Kidney (tissue), 14 donors: ENCODE data around the gene SNED1. TPM values are rescaled to one million over a fixed set of nuclear protein-coding genes. Genes with fewer than 3 reads are reported as not detected.

Source experiments
- DNase-seq, 5 donors: peaks; one replicate each; pipeline ENCODE4 v3.0.0-alpha.2; 2013 to 2020
- FAIRE-seq: peaks from 2 replicates; lab custom pipeline; 2012; peaks lifted over from hg19 to GRCh38; lab: Jason Lieb, UNC
- H3K27ac ChIP-seq, 2 donors: one replicate each; pipeline ENCODE4 v1.7.0; 2013; ENCODE audit warnings: low read depth in 2 of 2, low read length in 2 of 2, inconsistent platforms in 1 of 2
- H3K27me3 ChIP-seq: one replicate; pipeline ENCODE4 v1.7.1; 2013; ENCODE audit warnings: low read length, inconsistent platforms; ENCODE audit not compliant: control insufficient read depth, insufficient read depth
- H3K36me3 ChIP-seq, 3 donors: one replicate each; pipeline versions ENCODE4 v1.7.0 to v1.7.1; 2013; ENCODE audit warnings: low read length in 3 of 3, control low read depth in 1 of 3, inconsistent platforms in 1 of 3; ENCODE audit not compliant: insufficient read depth in 3 of 3, control insufficient read depth in 2 of 3
- H3K4me1 ChIP-seq, 3 donors: one replicate each; pipeline versions ENCODE4 v1.7.0 to v1.7.1; 2013; ENCODE audit warnings: low read length in 3 of 3, inconsistent platforms in 1 of 3, low read depth in 1 of 3; ENCODE audit not compliant: control insufficient read depth in 2 of 3, insufficient read depth in 2 of 3
- H3K4me3 ChIP-seq, 3 donors: one replicate each; pipeline versions ENCODE4 v1.7.0 to v1.8.1; 2013; ENCODE audit warnings: low read length in 3 of 3, control low read depth in 1 of 3, inconsistent platforms in 1 of 3
- H3K9ac ChIP-seq, 3 donors: one replicate each; pipeline versions ENCODE4 v1.7.0 to v1.7.1; 2013; ENCODE audit warnings: low read length in 3 of 3, control low read depth in 1 of 3, inconsistent platforms in 1 of 3
- H3K9me3 ChIP-seq, 3 donors: one replicate each; pipeline versions ENCODE4 v1.7.0 to v1.7.1; 2013; ENCODE audit warnings: low read length in 3 of 3, control low read depth in 1 of 3, inconsistent platforms in 1 of 3; ENCODE audit not compliant: control insufficient read depth in 2 of 3, insufficient read depth in 1 of 3
- intact Hi-C: fragments of 100-400 bp; cut with DNase I; formaldehyde crosslinking; loops from one replicate; pipeline ENCODE4 v1.11.1; 2022
- polyA plus RNA-seq: library from polyadenylated mRNA; stranded (reverse); fragments of 350-450 nt; fragmentation: Illumina TruSeq; extraction: RNeasy Lipid Tissue Mini Kit (QIAGEN cat#74804); gene quantifications from one replicate; pipeline ENCODE4 v1.2.3, GENCODE V29; 2014; ENCODE audit warnings: low read depth, low replicate concordance; ENCODE audit not compliant: insufficient read depth
- total RNA-seq: library from RNA; stranded (reverse); fragmentation: NEBNext Ultra II Directional; extraction: Animal tissue kit (Norgen Biotek cat#: 25700); gene quantifications from one replicate; pipeline ENCODE4 v1.2.1, GENCODE V29; 2021
- TF ChIP-seq, protein P1 (sequence below): IDR thresholded peaks from 3 replicates; pipeline ENCODE4 v1.5.1; 2012; ENCODE audit warnings: mild to moderate bottlenecking, moderate library complexity, borderline replicate concordance; ENCODE audit not compliant: insufficient read depth; ENCODE audit errors: extremely low read depth
- donor health status: control.
- donor health status: control.
- donor health status: control.
- donor health status: control.
- donor health status: control.
- donor health status: DM: yes; HTN: yes; CAD: no.
- donor health status: Normal renal cell carcinoma (clear cell type).

The SNED1 gene
- total and polyA plus RNA-seq, 2 donors from 2014 or later = 3.0 to 42.1 TPM

DNA sequence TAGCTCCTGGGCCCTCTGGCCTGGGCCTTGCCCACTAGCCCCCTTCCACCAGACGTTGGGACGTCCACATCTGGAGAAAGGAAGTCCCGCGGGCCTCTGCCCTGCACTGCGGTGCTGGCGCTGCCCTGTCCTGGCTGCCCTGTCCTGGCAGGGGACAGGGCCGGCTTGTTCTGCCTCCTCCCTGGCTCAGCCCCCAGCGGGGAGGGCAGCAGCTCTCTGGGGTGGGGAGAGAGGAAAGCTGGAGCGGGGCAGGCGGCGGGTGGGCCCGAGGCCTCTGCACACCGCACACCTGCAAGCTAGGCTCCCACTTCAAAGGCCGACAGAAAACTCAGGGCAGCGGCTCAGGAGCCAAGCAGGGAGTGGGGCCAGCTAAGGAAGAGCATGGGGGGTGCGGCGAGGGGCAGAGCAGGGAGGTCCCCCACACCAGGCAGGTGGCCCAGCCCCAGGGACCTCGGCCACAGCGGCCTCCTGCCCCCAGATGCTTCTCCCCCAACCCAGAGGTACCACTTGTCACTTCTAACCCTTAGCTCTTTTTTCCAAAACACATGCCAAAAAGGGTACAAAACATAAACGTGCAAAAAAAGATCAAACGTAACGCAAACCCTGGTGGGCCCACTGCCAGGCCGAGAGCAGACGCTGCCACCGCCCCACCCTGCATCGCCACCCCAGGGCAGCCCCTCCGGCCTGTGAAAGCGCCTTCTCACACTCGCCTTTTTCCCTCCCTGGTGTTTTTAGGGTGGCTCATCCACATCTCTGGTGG, 13.5 kb downstream of the SNED1 start:
- H3K9ac ChIP-seq = no peak overlapping the region
- H3K27ac ChIP-seq = no peak overlapping the region
- peaks cover 0 to 22% (median 0%) of the 10 kb centered on the region in 3 donors for H3K4me1 ChIP-seq
- no peak for FAIRE-seq
- H3K9me3 ChIP-seq = no peaks in the 10 kb centered on the region
- H3K4me3 ChIP-seq = no peak overlapping the region
- intact Hi-C loops = no loop called here
- TF ChIP-seq, protein P1, sequence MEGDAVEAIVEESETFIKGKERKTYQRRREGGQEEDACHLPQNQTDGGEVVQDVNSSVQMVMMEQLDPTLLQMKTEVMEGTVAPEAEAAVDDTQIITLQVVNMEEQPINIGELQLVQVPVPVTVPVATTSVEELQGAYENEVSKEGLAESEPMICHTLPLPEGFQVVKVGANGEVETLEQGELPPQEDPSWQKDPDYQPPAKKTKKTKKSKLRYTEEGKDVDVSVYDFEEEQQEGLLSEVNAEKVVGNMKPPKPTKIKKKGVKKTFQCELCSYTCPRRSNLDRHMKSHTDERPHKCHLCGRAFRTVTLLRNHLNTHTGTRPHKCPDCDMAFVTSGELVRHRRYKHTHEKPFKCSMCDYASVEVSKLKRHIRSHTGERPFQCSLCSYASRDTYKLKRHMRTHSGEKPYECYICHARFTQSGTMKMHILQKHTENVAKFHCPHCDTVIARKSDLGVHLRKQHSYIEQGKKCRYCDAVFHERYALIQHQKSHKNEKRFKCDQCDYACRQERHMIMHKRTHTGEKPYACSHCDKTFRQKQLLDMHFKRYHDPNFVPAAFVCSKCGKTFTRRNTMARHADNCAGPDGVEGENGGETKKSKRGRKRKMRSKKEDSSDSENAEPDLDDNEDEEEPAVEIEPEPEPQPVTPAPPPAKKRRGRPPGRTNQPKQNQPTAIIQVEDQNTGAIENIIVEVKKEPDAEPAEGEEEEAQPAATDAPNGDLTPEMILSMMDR = no peak
- no peaks in the 10 kb centered on the region for H3K36me3 ChIP-seq
- H3K27me3 ChIP-seq = no peaks in the 10 kb centered on the region
- DNase-seq = peak in 1 of 5 donors; percentile 74

DNA sequence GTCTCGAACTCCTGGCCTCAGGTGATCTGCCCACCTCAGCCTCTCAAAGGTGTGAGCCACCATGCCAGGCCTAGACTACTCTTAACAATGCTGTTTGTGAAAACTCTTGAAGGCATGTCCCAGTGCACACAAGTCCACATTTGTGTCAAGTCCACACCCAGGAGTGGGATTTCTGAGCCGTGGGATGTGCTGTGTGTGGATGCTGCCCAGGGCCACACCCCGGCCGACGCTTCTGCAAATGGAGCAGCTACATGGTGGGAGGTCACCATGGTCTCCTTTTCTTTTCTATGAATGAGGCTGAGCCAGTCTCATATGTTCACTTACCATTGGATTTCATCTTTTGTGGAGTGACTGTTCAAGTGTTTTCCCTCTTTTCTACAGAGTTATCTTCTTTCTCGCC, 15.8 kb downstream of the SNED1 start:
- DNase-seq = no peak
- TF ChIP-seq, protein P1 = no peak
- H3K27me3 ChIP-seq = no peaks in the 10 kb centered on the region
- no peaks in the 10 kb centered on the region for H3K9me3 ChIP-seq
- no peak overlapping the region for H3K27ac ChIP-seq
- intact Hi-C loops = no loop called here
- no peak overlapping the region for H3K4me3 ChIP-seq
- no peak for FAIRE-seq
- no peaks in the 10 kb centered on the region for H3K36me3 ChIP-seq
- peaks cover 0 to 12% (median 0%) of the 10 kb centered on the region in 3 donors for H3K4me1 ChIP-seq
- no peak overlapping the region for H3K9ac ChIP-seq

DNA sequence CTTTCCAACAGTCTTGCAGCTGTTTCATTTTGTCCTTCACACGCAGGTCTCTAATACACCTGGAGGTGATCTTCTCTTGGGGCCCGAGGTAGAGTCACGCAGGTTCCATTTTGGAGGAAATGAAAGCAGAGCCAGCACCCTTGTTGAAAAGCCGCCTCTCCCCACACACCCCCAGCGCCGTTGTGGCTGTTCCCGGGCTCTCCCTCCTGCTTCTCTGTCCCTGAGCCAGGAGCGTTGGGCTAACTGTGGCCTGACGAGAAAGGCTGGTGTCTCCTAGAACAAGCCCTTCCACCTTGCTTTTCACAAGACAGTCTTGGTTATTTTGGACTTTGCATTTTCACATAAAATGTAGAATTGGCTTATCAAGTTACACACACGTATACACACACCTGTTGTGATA, 16.3 kb downstream of the SNED1 start:
- no peaks in the 10 kb centered on the region for H3K36me3 ChIP-seq
- no peak overlapping the region for H3K4me3 ChIP-seq
- TF ChIP-seq, protein P1 = no peak
- no peak overlapping the region for H3K9ac ChIP-seq
- H3K27ac ChIP-seq = no peak overlapping the region
- H3K4me1 ChIP-seq = peaks cover 0 to 8% (median 0%) of the 10 kb centered on the region in 3 donors
- H3K9me3 ChIP-seq = no peaks in the 10 kb centered on the region
- H3K27me3 ChIP-seq = no peaks in the 10 kb centered on the region
- FAIRE-seq (no peak), DNase-seq (no peak)
- intact Hi-C loops = no loop called here
